Measurements from ENCODE around the gene PRAMEF20. TPM values are rescaled to one million over a fixed set of nuclear protein-coding genes. Genes with fewer than 3 reads are reported as not detected.

PRAMEF20 gene
- total RNA-seq, 1 donor from 2014 or later, result not detected

GRCh38 chr1:13443335-13443979 lies 33.2 kb downstream of the PRAMEF20 start:
- DNase-seq (no peak), ATAC-seq (no peak)
- intact Hi-C loops (cut with DNase I), result no loop called here

GRCh38 chr1:13450204-13450603 lies 40.0 kb downstream of the PRAMEF20 start:
- no peak for ATAC-seq

More at GRCh38 chr1:13443335-13443979, 33.2 kb downstream of the PRAMEF20 start:
- no peak overlapping the region for H3K4me3 ChIP-seq
- H3K9me3 ChIP-seq, result no peaks in the 10 kb centered on the region
- H3K36me3 ChIP-seq, result no peaks in the 10 kb centered on the region
- H3K27me3 ChIP-seq, result no peaks in the 10 kb centered on the region
- no peak for TF ChIP-seq CTCF (IDR thresholded peaks at IDR 0.05)
- H3K27ac ChIP-seq, result no peak overlapping the region
- no peaks in the 10 kb centered on the region for H3K4me1 ChIP-seq

GRCh38 chr1:13451399-13451965 lies 41.2 kb downstream of the PRAMEF20 start:
- H3K36me3 ChIP-seq, result no peaks in the 10 kb centered on the region
- ATAC-seq (no peak), DNase-seq (no peak)
- no peak for TF ChIP-seq CTCF (IDR thresholded peaks at IDR 0.05)
- H3K4me1 ChIP-seq, result no peaks in the 10 kb centered on the region
- H3K27me3 ChIP-seq, result no peaks in the 10 kb centered on the region
- no peaks in the 10 kb centered on the region for H3K9me3 ChIP-seq
- H3K27ac ChIP-seq, result no peak overlapping the region
- intact Hi-C loops (cut with DNase I), result no loop called here
- no peak overlapping the region for H3K4me3 ChIP-seq

More at GRCh38 chr1:13450204-13450603, 40.0 kb downstream of the PRAMEF20 start:
- intact Hi-C loops (cut with DNase I), result no loop called here
- Histone ChIP-seq H3K4me3 (no peak overlapping the region), H3K27me3 (no peaks in the 10 kb centered on the region), H3K9me3 (no peaks in the 10 kb centered on the region), H3K4me1 (no peaks in the 10 kb centered on the region), H3K36me3 (no peaks in the 10 kb centered on the region), H3K27ac (no peak overlapping the region)
- no peak for TF ChIP-seq CTCF (IDR thresholded peaks at IDR 0.05)
- no peak for DNase-seq

GRCh38 chr1:13456904-13457532 lies 46.8 kb downstream of the PRAMEF20 start:
- no peak for ATAC-seq
- Histone ChIP-seq H3K27me3 (peaks cover 11% of the 10 kb centered on the region), H3K27ac (no peak overlapping the region), H3K9me3 (no peaks in the 10 kb centered on the region), H3K4me1 (no peaks in the 10 kb centered on the region), H3K4me3 (no peak overlapping the region), H3K36me3 (no peaks in the 10 kb centered on the region)
- intact Hi-C loops (cut with DNase I), result no loop called here
- TF ChIP-seq CTCF (IDR thresholded peaks at IDR 0.05), result no peak
- no peak for DNase-seq

- no peaks in the 10 kb centered on the region for H3K4me1 ChIP-seq
- intact Hi-C loops (cut with DNase I), result no loop called here
- TF ChIP-seq CTCF (IDR thresholded peaks at IDR 0.05), result no peak
These were observed 51.7 kb downstream of the PRAMEF20 start for GRCh38 chr1:13461977-13462376.

More at GRCh38 chr1:13461977-13462376, 51.7 kb downstream of the PRAMEF20 start:
- H3K27ac ChIP-seq, result no peak overlapping the region
- ATAC-seq, result no peak
- no peaks in the 10 kb centered on the region for H3K9me3 ChIP-seq
- no peaks in the 10 kb centered on the region for H3K36me3 ChIP-seq
- no peak for DNase-seq
- peaks cover 11% of the 10 kb centered on the region for H3K27me3 ChIP-seq
- no peak overlapping the region for H3K4me3 ChIP-seq
